NCI-H748 (cell line): ENCODE measurements around the gene POLG.
A peak's percentile ranks its signal among the peaks of the same experiment; 100 is the strongest.

Source experiments
- DNase-seq: peaks from one replicate; lab custom pipeline; 2025; ENCODE audit not compliant: unreplicated experiment; lab: John Stamatoyannopoulos, UW

Gene POLG

GRCh38 chr15:89356634-89357298 is 22.1 kb upstream of the POLG start:
- peak; percentile 61 for DNase-seq

- DNase-seq: no peak
Observed at GRCh38 chr15:89353991-89354390, 19.4 kb upstream of the POLG start.

GRCh38 chr15:89352476-89352875 is 17.9 kb upstream of the POLG start:
- no peak for DNase-seq

- DNase-seq: no peak
Observed at GRCh38 chr15:89349206-89349558, 14.6 kb upstream of the POLG start.

GRCh38 chr15:89346516-89347231 is 12.1 kb upstream of the POLG start:
- no peak for DNase-seq

- no peak for DNase-seq
Observed at GRCh38 chr15:89345248-89345647, 10.6 kb upstream of the POLG start.

GRCh38 chr15:89342840-89343239 is 8.2 kb upstream of the POLG start:
- no peak for DNase-seq

- DNase-seq: no peak
Observed at GRCh38 chr15:89341316-89342005, 6.8 kb upstream of the POLG start.

- DNase-seq: no peak
Observed at GRCh38 chr15:89340573-89340972, 5.9 kb upstream of the POLG start.

- no peak for DNase-seq
Observed at GRCh38 chr15:89338036-89338435, 3.4 kb upstream of the POLG start.

- DNase-seq: peak; percentile 85
Observed at GRCh38 chr15:89335298-89336041, 846 bp upstream of the POLG start.

GRCh38 chr15:89333959-89334509 is 590 bp downstream of the POLG start:
- DNase-seq: peak; percentile 57

GRCh38 chr15:89333011-89333860 is 1.4 kb downstream of the POLG start:
- DNase-seq: no peak

GRCh38 chr15:89332446-89332845 is 2.2 kb downstream of the POLG start:
- DNase-seq: peak; percentile 5

- no peak for DNase-seq
Observed at GRCh38 chr15:89330881-89331595, 3.6 kb downstream of the POLG start.

GRCh38 chr15:89330119-89330518 is 4.5 kb downstream of the POLG start:
- DNase-seq: no peak

GRCh38 chr15:89329329-89330084 is 5.1 kb downstream of the POLG start:
- no peak for DNase-seq

GRCh38 chr15:89328398-89329254 is 6.0 kb downstream of the POLG start:
- no peak for DNase-seq
